ENCODE measurements around the gene HOXC10.

HOXC10 gene

DNA sequence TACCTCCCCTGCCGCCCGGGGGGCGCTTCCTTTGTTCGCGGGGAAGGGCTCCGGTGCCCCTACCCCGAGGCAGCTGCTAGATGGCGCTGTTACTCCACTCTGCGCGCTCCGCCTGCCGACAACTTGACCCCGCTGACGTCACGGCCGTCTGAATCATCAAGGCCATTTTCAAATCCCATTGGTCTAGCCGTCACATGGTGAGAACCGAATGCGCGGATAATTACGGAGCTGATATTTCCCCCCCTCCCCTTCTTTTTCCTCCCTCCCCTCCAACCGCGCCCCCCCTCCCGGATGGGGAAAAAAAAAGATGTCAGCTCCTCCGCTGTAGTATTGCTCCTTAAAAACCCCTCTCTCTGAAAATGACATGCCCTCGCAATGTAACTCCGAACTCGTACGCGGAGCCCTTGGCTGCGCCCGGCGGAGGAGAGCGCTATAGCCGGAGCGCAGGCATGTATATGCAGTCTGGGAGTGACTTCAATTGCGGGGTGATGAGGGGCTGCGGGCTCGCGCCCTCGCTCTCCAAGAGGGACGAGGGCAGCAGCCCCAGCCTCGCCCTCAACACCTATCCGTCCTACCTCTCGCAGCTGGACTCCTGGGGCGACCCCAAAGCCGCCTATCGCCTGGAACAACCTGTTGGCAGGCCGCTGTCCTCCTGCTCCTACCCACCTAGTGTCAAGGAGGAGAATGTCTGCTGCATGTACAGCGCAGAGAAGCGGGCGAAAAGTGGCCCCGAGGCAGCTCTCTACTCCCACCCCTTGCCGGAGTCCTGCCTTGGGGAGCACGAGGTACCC, at the start of gene HOXC10:
Gene HOXC10, plus strand, starts transcription at position 246 of the 791 bp plus-strand sequence. Its CDS starts 114 bp downstream, at position 360.
- peak; percentile 87 for DNase-seq

DNA sequence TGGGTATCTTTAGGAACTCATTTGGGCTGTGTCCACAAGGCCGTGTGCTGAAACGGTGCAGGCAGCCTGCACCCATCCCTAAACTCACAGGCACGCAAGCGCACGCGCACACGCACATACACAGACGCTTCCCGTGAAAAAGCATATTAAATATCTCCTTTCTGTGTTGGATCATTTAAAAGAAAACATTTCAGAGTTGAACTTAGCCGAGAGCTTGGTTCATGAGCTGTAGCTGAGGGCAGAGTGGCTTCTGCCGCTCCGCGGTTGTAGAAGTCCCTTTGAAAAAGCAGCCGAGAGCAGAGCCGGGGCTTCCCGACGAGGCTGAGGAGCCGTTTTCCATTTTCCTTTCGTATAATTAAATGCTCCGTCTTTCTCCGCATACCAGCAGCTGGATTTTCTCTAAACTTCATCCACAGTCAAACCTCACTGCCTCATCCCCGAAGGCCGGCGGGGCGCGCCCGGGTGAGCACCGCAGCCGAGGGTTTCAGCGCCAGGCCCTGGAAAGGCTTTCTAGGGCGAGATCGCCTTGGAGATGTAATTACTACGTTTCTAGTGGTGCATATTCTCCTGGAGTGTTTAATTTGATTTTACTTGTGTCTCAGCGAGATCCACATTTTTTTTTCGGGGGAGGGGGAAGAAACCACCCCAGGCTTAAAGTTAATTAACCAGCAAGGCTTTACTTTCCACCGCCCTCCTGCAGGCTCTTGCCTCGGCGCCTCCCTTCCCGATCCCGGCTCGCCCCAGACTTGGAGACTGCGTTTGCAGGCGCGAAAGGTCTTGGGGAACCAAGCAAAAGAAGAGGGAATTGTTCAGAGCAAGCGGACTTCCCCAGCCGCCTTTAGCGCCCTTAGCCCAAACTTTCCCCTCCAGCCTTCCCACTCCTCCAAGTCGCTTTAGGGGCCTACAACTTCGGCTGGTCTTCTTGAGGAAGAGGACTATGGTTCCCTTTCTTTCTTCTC, 49.3 kb upstream of the HOXC10 start:
- no peak for DNase-seq

DNA sequence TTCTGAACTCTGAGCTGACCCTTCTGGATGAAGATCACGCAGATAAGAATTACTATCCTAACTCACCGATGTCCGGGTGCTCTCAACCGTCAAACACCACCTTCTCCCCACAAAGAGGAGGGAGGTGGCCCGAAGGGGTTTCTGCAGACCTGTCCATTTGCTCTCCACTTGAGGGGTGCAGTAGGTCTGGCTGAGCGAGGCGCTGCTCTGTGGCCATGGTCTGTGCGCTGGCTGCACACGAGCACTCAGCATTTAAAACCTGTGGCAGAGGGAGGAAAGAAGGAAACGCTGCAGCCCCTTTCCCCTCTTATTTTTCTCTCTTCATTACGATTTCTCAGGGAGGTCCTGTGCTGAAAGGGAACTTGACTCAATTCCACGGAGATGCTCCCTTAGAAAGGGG, 47.8 kb upstream of the HOXC10 start:
- no peak for DNase-seq

DNA sequence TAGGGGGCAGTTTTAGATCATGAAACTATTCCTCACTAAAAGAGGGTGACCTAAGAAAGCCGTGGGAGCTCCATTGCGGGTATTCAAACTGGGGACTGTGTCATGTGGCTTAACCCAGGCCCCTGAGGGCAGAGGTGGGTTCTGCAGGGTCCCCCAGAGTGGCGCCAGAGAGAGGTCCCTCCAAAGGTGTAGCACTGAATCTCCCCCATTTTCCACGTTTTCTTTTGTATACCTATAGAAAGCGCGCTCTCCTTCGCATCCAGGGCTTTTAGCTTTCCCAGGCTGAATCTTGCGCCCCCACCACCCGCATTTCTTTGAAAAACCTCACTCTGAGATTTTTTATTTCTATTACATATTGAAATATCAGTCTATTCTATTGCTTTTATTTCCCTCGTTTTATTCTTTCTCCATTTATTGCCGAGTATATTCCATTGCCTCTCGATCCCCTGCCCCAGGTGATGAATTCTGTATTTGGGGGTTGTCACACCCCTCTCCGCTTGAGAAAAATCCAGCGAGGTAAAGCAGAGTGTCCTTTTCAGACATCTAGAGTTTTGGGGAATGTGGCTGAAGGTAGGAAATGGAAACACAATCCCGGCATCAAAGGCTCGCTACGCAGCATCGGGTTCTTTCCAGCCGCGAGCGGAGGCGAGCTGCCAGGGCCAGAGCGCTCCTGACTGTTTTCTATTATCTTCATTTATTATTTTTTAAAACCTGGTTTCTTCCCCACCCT, 47.2 kb upstream of the HOXC10 start:
- no peak for DNase-seq

DNA sequence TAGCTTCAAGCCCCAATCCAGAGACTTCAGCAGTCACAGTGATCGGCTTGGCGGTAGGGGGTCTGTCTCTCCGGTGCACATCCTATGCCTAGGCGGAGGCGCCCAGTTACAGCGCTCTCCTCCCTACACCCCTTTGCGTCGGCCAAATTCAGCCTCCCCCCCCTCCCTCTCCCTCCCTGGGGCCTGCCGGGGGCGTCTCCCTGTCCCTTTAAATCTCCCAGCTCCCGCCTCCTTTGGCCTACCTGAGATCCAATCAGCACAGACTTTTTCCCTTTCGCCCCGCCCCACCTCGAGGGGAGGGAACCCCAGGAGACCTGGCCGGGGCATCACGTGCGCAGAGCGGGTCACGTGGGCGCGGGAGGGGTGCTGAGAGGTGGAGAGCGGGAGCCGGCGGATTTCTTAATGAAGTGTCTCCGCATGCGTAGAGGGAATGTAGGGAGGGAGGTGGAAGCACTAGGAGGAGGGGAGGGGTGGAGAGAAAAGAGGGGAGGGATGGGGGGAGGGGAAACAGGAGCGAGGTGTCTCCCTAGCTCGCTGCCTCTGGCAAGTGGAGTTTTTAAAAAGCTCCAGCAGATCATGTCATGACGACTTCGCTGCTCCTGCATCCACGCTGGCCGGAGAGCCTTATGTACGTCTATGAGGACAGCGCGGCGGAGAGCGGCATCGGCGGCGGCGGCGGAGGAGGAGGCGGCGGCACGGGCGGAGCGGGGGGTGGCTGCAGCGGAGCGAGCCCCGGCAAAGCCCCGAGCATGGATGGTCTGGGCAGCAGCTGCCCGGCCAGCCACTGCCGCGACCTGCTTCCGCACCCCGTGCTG, 46.4 kb upstream of the HOXC10 start, which contains the start of gene HOXC13:
Gene HOXC13, plus strand, starts transcription at position 506 of the 815 bp plus-strand sequence. Its CDS starts 76 bp downstream, at position 582.
- DNase-seq, result peak; percentile 95

DNA sequence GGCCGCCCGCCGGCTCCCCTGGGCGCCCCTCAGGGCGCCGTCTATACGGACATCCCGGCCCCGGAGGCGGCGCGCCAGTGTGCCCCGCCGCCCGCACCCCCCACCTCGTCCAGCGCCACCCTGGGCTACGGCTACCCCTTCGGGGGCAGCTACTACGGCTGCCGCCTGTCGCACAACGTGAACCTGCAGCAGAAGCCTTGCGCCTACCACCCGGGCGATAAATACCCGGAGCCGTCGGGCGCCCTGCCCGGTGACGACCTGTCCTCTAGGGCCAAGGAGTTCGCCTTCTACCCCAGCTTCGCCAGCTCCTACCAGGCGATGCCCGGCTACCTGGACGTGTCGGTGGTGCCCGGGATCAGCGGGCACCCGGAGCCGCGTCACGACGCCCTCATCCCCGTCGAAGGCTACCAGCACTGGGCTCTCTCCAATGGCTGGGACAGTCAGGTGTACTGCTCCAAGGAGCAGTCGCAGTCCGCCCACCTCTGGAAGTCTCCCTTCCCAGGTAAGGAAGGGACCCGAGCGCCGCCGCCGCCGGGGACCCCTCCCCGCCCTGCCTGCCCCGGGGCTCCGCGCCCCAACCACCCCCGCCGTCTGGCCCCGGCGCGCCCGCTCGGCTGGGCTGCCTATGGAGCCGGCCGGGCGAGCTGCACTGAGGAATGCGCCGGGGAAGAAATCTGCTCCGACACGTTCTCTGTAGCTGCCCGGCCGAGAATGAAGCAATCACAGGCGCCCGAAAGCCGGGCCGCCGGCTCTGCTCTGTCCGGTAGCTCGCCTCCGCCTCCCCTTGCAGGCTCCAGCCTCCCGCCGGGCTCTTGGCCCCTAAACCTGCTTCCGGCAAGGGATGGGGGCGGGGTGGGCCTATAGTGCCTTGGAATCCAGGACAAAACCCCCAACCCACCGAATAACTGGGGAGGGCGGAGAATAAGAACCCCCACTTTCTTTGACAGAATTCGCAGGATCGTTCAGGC, 45.5 kb upstream of the HOXC10 start:
- no peak for DNase-seq

DNA sequence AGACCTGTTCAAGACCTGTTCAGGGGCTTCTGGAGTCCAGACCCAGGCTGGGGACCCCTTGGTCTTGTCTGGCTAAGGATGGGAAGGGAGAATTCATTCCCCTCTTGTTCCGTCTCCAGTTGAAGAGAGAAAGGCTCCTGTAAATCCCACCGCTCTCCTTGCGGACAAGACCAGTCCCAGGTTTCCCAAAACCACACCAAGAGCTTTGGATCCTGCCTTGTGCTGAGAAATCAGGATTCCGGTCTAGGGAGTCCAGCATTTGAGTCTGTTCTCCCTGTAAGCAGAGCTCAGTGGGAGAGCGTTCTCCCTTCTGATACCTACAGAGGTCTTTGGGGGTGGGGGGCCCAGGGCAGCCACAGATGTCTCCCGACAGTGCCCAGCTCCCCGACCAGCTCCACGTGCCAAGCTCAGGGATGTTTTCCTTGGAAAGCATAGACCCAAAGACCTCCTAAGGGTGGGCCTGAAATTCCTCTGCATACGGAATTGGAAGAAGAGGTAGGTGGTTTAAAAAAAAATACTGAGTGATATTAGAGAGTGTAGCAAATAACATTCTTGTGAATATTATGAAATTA, 44.4 kb upstream of the HOXC10 start:
- no peak for DNase-seq

DNA sequence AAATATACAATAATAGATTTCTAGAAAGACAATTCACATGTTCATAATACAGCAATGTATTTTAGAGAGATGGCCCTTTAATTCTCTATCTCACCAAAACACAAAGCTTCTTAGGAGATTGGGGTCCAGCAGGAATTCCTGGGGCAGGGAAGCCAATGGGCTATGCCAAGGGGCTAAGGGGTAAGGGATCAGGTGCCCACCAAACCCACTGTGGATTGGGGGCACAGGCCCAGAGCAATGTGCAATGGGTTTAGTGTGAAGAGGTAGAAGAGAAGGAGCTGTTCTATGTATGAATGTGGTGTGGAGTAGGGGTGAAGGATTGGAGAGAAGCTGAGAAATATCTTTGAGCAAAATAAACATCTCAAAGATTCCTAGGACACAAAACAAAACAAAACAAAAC, 43.8 kb upstream of the HOXC10 start:
- no peak for DNase-seq

DNA sequence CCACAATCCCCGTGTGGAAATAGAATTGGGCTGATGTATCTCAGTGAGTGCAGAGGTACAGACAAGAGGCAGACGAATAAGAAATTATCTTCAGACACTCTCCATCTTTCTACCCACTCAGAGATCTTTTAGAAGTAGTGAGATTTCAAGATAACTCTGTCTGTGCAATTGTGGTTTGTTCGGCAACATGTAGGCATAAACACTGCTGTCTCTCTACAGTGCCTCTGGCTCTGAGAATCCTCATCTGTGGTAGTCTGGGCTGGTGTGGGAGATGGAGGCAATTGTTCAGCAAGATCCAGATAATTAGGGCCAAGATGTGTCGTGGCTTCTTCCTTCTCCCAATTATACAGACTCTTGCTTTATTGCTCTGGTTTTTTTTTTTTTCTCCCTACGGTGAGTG, 43.2 kb upstream of the HOXC10 start:
- no peak for DNase-seq

DNA sequence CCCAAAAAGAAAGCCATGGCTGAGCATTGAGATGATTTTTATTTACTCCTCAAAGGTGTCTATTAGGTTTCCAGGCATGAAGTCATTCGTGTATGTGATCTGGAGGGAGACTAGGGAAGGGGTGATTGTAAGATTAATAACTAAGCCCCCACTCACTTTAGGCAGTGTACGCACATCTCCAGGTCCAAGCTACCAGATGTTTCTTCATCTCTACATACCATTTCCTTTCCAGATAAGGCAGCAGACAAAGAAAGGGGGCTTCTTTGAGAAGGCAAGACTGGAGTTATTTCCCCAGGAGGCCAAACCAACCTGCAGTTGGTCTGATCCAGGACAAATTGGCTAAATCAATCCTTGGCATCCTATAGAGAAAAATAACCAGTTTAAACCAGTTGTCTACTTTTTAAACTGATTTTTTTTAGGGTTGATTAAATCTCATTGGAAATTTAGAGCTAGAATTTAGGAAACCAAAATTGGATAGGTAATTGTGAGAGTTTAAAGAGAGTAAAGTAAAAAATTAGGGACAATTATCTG, 42.4 kb upstream of the HOXC10 start:
- DNase-seq, result no peak

DNA sequence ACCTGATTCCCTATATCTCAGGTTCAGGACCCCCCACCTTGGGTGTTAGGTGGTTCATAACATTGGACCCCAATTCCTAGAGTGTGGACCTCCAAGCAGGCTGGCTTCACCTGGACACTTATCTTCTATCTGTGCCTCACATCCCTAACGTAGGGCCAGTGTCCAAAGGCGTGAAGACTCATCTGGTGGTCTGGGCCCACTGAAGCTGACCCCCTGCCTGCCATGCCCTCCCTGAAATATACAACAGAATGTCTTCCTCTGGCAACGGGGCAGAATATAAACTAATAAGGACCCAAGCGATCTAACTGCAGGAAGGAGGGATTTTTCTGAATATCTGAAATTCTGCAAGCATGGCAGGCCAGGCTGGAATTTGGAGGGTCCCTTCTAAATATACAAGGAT, 40.7 kb upstream of the HOXC10 start:
- no peak for DNase-seq

DNA sequence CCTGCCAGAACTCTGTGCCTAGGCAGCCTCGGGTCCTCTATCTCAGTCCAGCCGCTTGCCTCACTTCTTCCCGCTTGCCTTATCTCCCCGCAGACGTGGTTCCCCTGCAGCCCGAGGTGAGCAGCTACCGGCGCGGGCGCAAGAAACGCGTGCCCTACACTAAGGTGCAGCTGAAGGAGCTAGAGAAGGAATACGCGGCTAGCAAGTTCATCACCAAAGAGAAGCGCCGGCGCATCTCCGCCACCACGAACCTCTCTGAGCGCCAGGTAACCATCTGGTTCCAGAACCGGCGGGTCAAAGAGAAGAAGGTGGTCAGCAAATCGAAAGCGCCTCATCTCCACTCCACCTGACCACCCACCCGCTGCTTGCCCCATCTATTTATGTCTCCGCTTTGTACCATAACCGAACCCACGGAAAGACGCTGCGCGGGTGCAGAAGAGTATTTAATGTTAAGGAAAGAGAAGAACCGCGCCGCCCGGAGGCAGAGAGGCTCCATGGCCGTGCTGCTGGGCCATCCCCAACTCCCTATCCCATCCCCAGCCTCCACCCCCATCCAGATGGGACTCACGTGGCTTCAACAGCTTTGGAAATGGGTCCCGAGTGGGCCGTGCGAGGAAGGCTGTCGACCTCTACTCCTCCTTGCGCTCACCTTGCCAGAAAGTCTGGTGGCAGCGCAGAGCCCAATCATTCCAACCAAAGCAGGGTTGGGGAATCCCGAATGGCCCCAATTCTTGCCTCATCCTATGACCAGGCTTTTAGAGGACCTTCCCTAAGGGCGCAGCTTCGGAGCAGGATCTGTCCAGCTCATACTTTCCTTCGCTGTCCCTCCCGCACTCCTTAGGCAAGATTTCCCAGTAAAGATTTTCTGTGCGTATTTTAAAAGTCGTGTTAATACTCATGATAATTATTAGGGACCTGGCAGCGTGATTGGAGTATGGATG, 39.8 kb upstream of the HOXC10 start:
- no peak for DNase-seq

DNA sequence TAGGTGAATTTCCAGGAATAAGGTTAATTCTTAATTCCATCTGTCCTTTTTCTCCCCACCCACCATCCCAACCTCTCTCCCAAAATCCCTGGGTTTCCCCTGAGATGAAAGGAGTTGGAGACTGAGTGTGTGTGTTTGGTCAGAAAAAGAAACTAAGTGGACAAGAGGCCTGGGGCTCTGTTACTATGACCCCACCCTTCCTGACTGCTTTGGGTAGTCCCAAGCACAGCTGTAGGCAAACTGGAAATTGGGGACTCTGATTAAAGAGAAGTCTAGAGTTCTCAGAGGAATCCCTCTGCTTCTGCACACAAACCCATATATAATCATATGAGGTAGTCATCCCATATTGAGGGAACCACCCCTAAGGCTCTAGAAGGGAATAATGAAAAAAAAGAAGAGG, 37.2 kb upstream of the HOXC10 start:
- DNase-seq, result no peak

DNA sequence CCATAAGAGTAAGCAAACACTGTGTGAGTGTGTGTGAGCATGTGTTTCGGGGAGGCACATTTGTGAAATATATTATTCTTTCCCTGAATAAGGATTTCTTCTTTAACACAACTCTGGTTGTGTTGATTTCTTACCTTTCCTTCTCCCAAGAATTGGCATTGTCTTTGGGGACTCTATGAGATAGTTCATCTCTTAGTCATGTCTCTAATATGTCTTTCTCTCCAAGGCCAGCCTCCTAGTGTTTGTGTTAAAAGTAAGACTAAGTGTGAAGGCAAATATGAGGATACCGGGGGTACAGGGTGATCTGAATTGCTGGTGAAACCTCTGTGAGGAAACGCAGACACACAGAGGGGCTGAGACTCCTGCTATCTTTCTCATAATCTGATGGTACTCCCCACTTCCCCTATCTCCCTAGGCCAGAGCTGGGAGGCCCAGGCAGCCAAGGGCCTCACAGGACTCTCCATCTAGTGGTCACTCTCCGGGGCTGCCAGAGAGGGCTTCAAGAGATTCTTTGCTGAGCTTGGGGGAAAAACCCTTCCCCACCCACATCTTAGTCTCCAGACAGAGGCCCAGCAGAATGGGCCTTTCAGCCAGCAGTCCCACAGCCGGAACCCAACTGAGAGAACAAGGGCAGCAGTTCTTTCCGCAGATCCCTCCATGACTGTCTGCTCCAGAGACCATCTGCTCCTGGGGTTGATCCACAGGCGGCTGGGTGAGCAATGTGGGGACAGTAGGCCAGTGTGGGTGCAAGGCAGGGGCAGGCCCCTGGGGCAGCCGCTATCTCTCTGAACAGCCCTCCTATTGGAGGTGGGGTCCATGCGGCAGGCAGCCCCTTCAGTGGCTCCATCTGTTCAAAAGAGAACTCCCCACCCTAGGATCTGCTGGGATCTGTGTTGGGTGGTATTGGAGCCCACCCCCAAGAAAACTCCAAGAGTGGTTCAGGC, 36.0 kb upstream of the HOXC10 start:
- DNase-seq, result no peak

DNA sequence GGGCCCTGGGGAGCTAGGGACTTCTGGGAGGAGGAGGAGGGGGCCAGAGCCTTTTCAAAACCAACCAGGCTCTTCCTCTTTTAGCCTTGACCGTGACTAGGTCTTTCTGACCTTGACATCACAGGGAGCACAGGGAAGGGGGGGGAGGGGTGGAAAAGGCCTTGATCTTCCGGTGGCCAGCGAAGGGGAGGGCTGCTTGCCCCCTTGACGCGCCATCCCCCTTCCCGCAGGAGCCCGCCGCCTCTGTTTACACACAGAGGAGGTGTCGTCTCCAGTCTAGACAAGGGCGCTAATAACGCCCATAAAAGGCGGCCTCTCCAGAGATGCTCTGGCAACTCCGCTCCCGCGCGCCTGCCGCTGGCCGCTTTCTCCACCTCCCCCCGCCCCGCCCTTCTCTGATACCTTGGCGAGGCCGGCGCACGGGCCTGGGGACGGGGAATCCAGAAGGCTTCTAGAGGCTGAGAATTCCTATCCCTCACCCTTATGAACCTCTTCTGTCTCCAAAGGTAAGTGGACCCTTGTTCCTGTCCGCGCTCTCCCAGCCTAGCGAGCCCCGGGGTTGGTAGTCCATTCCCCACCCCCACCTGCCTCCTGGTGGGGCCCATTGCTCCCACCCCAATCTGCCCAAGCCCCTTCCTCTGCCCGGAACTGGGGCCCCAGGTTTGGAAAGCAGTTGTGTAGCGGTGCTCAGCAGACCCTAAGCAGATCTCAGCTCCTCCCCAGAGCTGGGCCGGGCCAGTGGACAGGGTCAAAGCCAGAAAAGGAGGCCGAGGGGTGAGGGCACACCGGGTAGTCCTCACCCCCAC, 35.1 kb upstream of the HOXC10 start:
- peak; percentile 59 for DNase-seq

DNA sequence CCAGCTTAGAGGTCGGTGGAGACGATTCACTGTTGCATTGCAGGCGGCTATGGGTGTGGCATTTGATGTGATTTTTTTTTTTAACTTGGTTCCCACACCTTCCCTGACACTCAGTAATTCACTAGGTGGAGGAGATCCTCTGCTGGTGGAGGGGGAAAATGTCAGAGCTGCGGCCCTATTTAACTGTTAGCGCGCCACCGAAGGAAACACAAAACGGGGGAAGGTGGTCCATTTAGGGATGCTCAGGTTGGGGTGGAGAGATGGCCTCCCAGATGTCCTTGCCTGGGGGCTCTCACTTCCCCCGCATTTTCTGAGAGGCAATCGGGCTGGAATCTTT, 34.5 kb upstream of the HOXC10 start:
- no peak for DNase-seq

All from NCI-H1105 (cell line).